Glutamatergic neuron (in vitro differentiated cells): Measurements from ENCODE around the gene EHD2. TPM values are rescaled to one million over a fixed set of nuclear protein-coding genes. Genes with fewer than 3 reads are reported as not detected.
"Not testable (repeated sequence)": the region's sequence is repeated elsewhere in the genome, so short reads cannot be mapped to it uniquely, and the experiment has no call there.

Experiments
- DNase-seq: peaks from one replicate; pipeline ENCODE4 v3.0.0; 2022
- H3K27ac Mint-ChIP-seq: one replicate; pipeline ENCODE4 v1.8.0; 2020; ENCODE audit warnings: mild to moderate bottlenecking, mixed read lengths, inconsistent platforms; ENCODE audit not compliant: unreplicated experiment
- H3K27me3 Mint-ChIP-seq: one replicate; pipeline ENCODE4 v1.8.0; 2020; ENCODE audit warnings: mild to moderate bottlenecking, moderate library complexity, mixed read lengths, inconsistent platforms; ENCODE audit not compliant: unreplicated experiment
- H3K36me3 Mint-ChIP-seq: one replicate; pipeline ENCODE4 v1.8.0; 2020; ENCODE audit warnings: mild to moderate bottlenecking, mixed read lengths, inconsistent platforms; ENCODE audit not compliant: unreplicated experiment
- H3K4me1 Mint-ChIP-seq: one replicate; pipeline ENCODE4 v1.8.0; 2020; ENCODE audit warnings: mild to moderate bottlenecking, low read depth, mixed read lengths, inconsistent platforms; ENCODE audit not compliant: unreplicated experiment
- H3K4me3 Mint-ChIP-seq: one replicate; pipeline ENCODE4 v1.8.0; 2020; ENCODE audit warnings: mild to moderate bottlenecking, mixed read lengths, inconsistent platforms; ENCODE audit not compliant: unreplicated experiment
- H3K9me3 Mint-ChIP-seq: one replicate; pipeline ENCODE4 v1.8.0; 2020; ENCODE audit warnings: mild to moderate bottlenecking, moderate library complexity, mixed read lengths, inconsistent platforms; ENCODE audit not compliant: unreplicated experiment
- total RNA-seq: library from RNA; stranded (reverse); fragmentation: NEBNext Ultra II Directional; extraction: Animal tissue kit (Norgen Biotek cat#: 25700); gene quantifications from one replicate; pipeline ENCODE4 v1.2.1, GENCODE V29; 2021; ENCODE audit not compliant: unreplicated experiment
- TF ChIP-seq, protein P1 (sequence below): fragments of 200-600 bp; sonication (generic); IDR thresholded peaks from one replicate; pipeline ENCODE4 v1.5.0; 2021; ENCODE audit not compliant: partially characterized antibody, unreplicated experiment

EHD2 gene
- total RNA-seq, 1 donor from 2014 or later = 7.6 TPM

DNA sequence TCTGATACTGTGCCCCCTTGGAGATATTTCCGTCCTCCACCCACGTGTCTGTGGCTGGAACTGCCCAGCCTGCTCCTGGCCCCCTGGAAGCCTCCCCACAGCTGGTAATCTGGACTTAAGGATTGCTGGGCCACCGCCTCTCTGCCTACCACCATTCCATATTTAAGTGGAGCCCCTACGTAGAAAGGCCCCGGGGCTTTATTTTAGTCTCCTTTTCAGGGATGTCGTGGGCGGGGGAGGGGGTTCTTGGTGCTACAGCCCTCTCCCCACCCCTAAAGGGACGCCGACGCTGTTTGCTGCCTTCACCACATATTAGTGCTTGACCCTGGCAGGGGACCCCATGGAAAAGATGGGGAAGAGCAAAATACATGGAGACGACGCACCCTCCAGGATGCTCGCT, 29.4 kb downstream of the EHD2 start:
- Mint-ChIP-seq H3K27me3 (peaks cover 11% of the 10 kb centered on the region), H3K27ac (no peak overlapping the region), H3K36me3 (no peaks in the 10 kb centered on the region), H3K4me1 (no peaks in the 10 kb centered on the region), H3K4me3 (peak overlapping the region; percentile 46), H3K9me3 (peaks cover 6% of the 10 kb centered on the region)
- no peak for DNase-seq
- TF ChIP-seq, protein P1, sequence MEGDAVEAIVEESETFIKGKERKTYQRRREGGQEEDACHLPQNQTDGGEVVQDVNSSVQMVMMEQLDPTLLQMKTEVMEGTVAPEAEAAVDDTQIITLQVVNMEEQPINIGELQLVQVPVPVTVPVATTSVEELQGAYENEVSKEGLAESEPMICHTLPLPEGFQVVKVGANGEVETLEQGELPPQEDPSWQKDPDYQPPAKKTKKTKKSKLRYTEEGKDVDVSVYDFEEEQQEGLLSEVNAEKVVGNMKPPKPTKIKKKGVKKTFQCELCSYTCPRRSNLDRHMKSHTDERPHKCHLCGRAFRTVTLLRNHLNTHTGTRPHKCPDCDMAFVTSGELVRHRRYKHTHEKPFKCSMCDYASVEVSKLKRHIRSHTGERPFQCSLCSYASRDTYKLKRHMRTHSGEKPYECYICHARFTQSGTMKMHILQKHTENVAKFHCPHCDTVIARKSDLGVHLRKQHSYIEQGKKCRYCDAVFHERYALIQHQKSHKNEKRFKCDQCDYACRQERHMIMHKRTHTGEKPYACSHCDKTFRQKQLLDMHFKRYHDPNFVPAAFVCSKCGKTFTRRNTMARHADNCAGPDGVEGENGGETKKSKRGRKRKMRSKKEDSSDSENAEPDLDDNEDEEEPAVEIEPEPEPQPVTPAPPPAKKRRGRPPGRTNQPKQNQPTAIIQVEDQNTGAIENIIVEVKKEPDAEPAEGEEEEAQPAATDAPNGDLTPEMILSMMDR = no peak

- peak; percentile 92 for DNase-seq
- peaks cover 3% of the 10 kb centered on the region for H3K9me3 Mint-ChIP-seq
- H3K27me3 Mint-ChIP-seq = peaks cover 11% of the 10 kb centered on the region
- TF ChIP-seq, protein P1 = no peak
- H3K4me1 Mint-ChIP-seq = no peaks in the 10 kb centered on the region
- peak within 1 kb of the TSS; percentile 93 for H3K4me3 Mint-ChIP-seq
- peak within 1 kb of the TSS; percentile 96 for H3K27ac Mint-ChIP-seq
- H3K36me3 Mint-ChIP-seq = peaks cover 4% of the 10 kb centered on the region
Measured at GRCh38 chr19:47745010-47745901, 32.0 kb downstream of the EHD2 start, which contains the start of gene NOP53. Gene NOP53, plus strand, starts transcription at chr19:47745546. Its CDS starts 14 bp downstream, at chr19:47745560.

- not testable (repeated sequence) for H3K27ac Mint-ChIP-seq, DNase-seq, H3K36me3 Mint-ChIP-seq, H3K4me1 Mint-ChIP-seq, H3K9me3 Mint-ChIP-seq
- H3K4me3 Mint-ChIP-seq = peak overlapping the region; percentile 93
- H3K27me3 Mint-ChIP-seq = peaks cover 11% of the 10 kb centered on the region
Measured at GRCh38 chr19:47746129-47746528, 32.9 kb downstream of the EHD2 start.

GRCh38 chr19:47749326-47749725, 36.1 kb downstream of the EHD2 start:
- DNase-seq = no peak
- peaks cover 9% of the 10 kb centered on the region for H3K4me1 Mint-ChIP-seq
- TF ChIP-seq, protein P1 = no peak
- peaks cover 3% of the 10 kb centered on the region for H3K9me3 Mint-ChIP-seq
- H3K4me3 Mint-ChIP-seq = no peak overlapping the region
- H3K36me3 Mint-ChIP-seq = peaks cover 4% of the 10 kb centered on the region
- H3K27me3 Mint-ChIP-seq = peaks cover 9% of the 10 kb centered on the region
- peak overlapping the region; percentile 76 for H3K27ac Mint-ChIP-seq

GRCh38 chr19:47750752-47751151, 37.5 kb downstream of the EHD2 start:
- TF ChIP-seq, protein P1 = no peak
- Mint-ChIP-seq H3K27ac (no peak overlapping the region), H3K4me3 (no peak overlapping the region), H3K9me3 (peaks cover 2% of the 10 kb centered on the region), H3K4me1 (peaks cover 9% of the 10 kb centered on the region), H3K36me3 (peaks cover 4% of the 10 kb centered on the region), H3K27me3 (peaks cover 3% of the 10 kb centered on the region)
- DNase-seq = no peak
